ENCODE results near the gene C12orf56. TPM values are rescaled to one million over a fixed set of nuclear protein-coding genes. Genes with fewer than 3 reads are reported as not detected.

Gene C12orf56
- total RNA-seq, 1 experiment from 2014 or later = not detected

- CTCF ChIA-PET = interaction anchor here (0.6 kb wide), 1 partner anchor 456 kb away, joined by 4 read pairs; no protein-coding TSS in a partner anchor
Observed at GRCh38 chr12:64407342-64408223, 17.0 kb upstream of the C12orf56 start.

GRCh38 chr12:64404470-64405256, 14.1 kb upstream of the C12orf56 start:
- TF ChIP-seq CTCF (conservative IDR thresholded peaks at IDR 0.05) (no peak), EZH2 (IDR thresholded peaks at IDR 0.05; ENCODE audit: low read depth) (no peak)
- Histone ChIP-seq H3K27ac (peak overlapping the region; percentile 100), H3K27me3 (ENCODE audit: insufficient read depth, low read depth) (no peaks in the 10 kb centered on the region), H3K9me2 (ENCODE audit: insufficient read depth) (no peaks in the 10 kb centered on the region), H3K4me1 (replicated peaks; ENCODE audit: insufficient read depth) (peaks cover 25% of the 10 kb centered on the region), H3K4me3 (peak overlapping the region; percentile 98), H3F3A (ENCODE audit: insufficient read depth, low read depth) (peaks cover 29% of the 10 kb centered on the region), H2AFZ (peak overlapping the region; percentile 70), H3K9me3 (ENCODE audit: insufficient read depth, low read depth) (no peaks in the 10 kb centered on the region), H4K20me1 (ENCODE audit: insufficient read depth) (peaks cover 30% of the 10 kb centered on the region), H3K4me2 (peak overlapping the region; percentile 79), H3K79me2 (ENCODE audit: low read depth) (peaks cover 50% of the 10 kb centered on the region), H3K36me3 (ENCODE audit: low read depth) (peaks cover 13% of the 10 kb centered on the region)
- ChIA-PET CTCF (interaction anchor here (0.7 kb wide), 1 partner anchor 1606 kb away, joined by 10 read pairs; no protein-coding TSS in a partner anchor), POLR2A (ENCODE audit: unreplicated experiment) (interaction anchor here (0.6 kb wide), 2 partner anchors 378 to 1005 kb away, joined by 4 to 5 read pairs; no protein-coding TSS in a partner anchor)
- intact Hi-C loops (cut with micrococcal nuclease; ENCODE audit: unreplicated experiment) = loop anchor here (1.0 to 10.0 kb wide), 3 partner anchors 48 to 182 kb away; partner anchors contain the start of genes KICS2 and TBK1
- BruUV-seq (replicated peaks) = no TSS peak
- DNase-seq = peak; percentile 53 to 62

More at GRCh38 chr12:64407342-64408223, 17.0 kb upstream of the C12orf56 start:
- no peaks in the 10 kb centered on the region for H3K27me3 ChIP-seq (ENCODE audit: insufficient read depth, low read depth)
- no peak overlapping the region for H3K27ac ChIP-seq
- peaks cover 74% of the 10 kb centered on the region for H3K79me2 ChIP-seq (ENCODE audit: low read depth)
- no peak overlapping the region for H2AFZ ChIP-seq
- no TSS peak for BruUV-seq (replicated peaks)
- POLR2A ChIA-PET (ENCODE audit: unreplicated experiment) = no interaction called here
- no peak for DNase-seq
- intact Hi-C loops (cut with micrococcal nuclease; ENCODE audit: unreplicated experiment) = loop anchor here (10.0 kb wide), 1 partner anchor 153 kb away; no protein-coding TSS in a partner anchor
- H3K4me3 ChIP-seq = no peak overlapping the region
- H3K9me3 ChIP-seq (ENCODE audit: insufficient read depth, low read depth) = no peaks in the 10 kb centered on the region
- H3K36me3 ChIP-seq (ENCODE audit: low read depth) = peaks cover 38% of the 10 kb centered on the region
- peaks cover 45% of the 10 kb centered on the region for H4K20me1 ChIP-seq (ENCODE audit: insufficient read depth)
- peak overlapping the region; percentile 79 for H3K4me2 ChIP-seq
- H3K9me2 ChIP-seq (ENCODE audit: insufficient read depth) = no peaks in the 10 kb centered on the region
- no peak for TF ChIP-seq EZH2 (IDR thresholded peaks at IDR 0.05; ENCODE audit: low read depth)
- TF ChIP-seq CTCF (conservative IDR thresholded peaks at IDR 0.05) = no peak
- peaks cover 37% of the 10 kb centered on the region for H3F3A ChIP-seq (ENCODE audit: insufficient read depth, low read depth)
- peaks cover 25% of the 10 kb centered on the region for H3K4me1 ChIP-seq (replicated peaks; ENCODE audit: insufficient read depth)
